Sigmoid colon (tissue), 4 donors: Measurements from ENCODE around the gene HDAC7.

Source experiments
- EP300 ChIP-seq, 4 donors: sonication (generic); formaldehyde crosslinking; IDR thresholded peaks; one replicate each; pipeline ENCODE4 v1.6.1; 2017; ENCODE audit warnings: antibody characterized with exemption in 4 of 4
- POLR2AphosphoS5 ChIP-seq, 4 donors: sonication (generic); formaldehyde crosslinking; IDR thresholded peaks; one replicate each; pipeline ENCODE4 v1.6.1; 2017; ENCODE audit warnings: antibody characterized with exemption in 4 of 4
- TF ChIP-seq, protein P1 (sequence below), 4 experiments: fragments of 450-650 bp in 3 of 4; fragments of 200-600 bp in 1 of 4; IDR thresholded peaks; one replicate each; pipeline ENCODE4 v1.5.1; 2016 to 2019; ENCODE audit warnings: antibody characterized with exemption in 4 of 4, mild to moderate bottlenecking in 3 of 4, moderate library complexity in 2 of 4

DNA sequence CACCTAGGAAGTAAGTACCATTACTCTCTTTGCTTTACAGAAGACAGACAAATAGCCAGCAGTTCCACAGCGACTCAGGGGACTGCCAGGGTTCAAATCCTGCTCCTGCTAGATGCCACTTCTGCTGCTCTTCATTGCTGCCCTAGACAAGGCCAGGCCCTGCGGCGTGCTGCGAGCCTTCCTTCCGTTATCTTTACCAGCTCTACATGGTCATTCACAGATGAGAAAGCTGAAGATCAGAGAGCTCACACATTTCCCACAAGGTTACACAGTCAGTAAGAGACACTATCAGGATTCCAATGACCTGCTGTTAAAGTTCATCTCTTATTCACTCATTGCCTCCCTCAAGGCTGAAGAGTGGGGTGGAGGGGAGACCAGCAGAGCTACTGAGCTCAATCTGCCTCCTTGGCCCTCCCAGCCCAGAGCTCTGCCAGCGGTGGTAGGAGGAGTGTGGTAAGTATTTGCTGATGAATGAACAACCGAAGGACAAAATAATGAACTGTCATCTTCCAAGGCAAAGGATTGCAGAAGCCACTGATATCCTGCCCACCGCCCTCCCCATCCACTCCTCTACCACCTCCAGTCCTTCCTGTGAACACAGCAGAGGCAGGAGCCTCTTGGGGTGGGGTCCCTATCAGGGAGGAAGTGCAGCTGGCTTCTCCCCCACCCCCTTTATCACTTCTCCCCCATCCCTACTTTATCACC lies 14.6 kb upstream of the HDAC7 start:
- TF ChIP-seq, protein P1, sequence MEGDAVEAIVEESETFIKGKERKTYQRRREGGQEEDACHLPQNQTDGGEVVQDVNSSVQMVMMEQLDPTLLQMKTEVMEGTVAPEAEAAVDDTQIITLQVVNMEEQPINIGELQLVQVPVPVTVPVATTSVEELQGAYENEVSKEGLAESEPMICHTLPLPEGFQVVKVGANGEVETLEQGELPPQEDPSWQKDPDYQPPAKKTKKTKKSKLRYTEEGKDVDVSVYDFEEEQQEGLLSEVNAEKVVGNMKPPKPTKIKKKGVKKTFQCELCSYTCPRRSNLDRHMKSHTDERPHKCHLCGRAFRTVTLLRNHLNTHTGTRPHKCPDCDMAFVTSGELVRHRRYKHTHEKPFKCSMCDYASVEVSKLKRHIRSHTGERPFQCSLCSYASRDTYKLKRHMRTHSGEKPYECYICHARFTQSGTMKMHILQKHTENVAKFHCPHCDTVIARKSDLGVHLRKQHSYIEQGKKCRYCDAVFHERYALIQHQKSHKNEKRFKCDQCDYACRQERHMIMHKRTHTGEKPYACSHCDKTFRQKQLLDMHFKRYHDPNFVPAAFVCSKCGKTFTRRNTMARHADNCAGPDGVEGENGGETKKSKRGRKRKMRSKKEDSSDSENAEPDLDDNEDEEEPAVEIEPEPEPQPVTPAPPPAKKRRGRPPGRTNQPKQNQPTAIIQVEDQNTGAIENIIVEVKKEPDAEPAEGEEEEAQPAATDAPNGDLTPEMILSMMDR (IDR thresholded peaks at IDR 0.05): no peak
- TF ChIP-seq POLR2AphosphoS5 (IDR thresholded peaks at IDR 0.05) (no peak), EP300 (IDR thresholded peaks at IDR 0.05) (no peak)
